PFSK-1 (cell line): Measurements from ENCODE around the gene TIGD7.

ENCODE experiments used
- FOXP2 ChIP-seq: optimal IDR thresholded peaks from 2 replicates; pipeline ENCODE3; 2011; ENCODE audit warnings: borderline replicate concordance, control low read depth, inconsistent platforms; ENCODE audit not compliant: insufficient read depth; ENCODE audit errors: extremely low read length, extremely low read depth
- POLR2AphosphoS5 ChIP-seq: IDR thresholded peaks from 2 replicates; pipeline ENCODE4 v1.6.1; 2012; ENCODE audit warnings: low read depth, mild to moderate bottlenecking, control low read depth, low read length, moderate library complexity
- REST ChIP-seq, 2 experiments: IDR thresholded peaks; 2 replicates each; pipeline versions ENCODE4 v1.6.1 to v1.8.0; 2011 to 2012; ENCODE audit warnings: low read depth in 2 of 2, low read length in 2 of 2, control low read depth in 1 of 2, inconsistent platforms in 1 of 2, mild to moderate bottlenecking in 1 of 2, moderate library complexity in 1 of 2; ENCODE audit not compliant: insufficient read depth in 1 of 2
- SIN3A ChIP-seq: IDR thresholded peaks from 2 replicates; pipeline ENCODE4 v1.6.1; 2012; ENCODE audit warnings: mild to moderate bottlenecking, low read length, moderate library complexity, borderline replicate concordance; ENCODE audit not compliant: insufficient read depth
- TAF1 ChIP-seq: IDR thresholded peaks from 2 replicates; pipeline ENCODE4 v1.6.1; 2012; ENCODE audit warnings: low read length, control low read depth, borderline replicate concordance; ENCODE audit not compliant: insufficient read depth

Gene TIGD7

DNA sequence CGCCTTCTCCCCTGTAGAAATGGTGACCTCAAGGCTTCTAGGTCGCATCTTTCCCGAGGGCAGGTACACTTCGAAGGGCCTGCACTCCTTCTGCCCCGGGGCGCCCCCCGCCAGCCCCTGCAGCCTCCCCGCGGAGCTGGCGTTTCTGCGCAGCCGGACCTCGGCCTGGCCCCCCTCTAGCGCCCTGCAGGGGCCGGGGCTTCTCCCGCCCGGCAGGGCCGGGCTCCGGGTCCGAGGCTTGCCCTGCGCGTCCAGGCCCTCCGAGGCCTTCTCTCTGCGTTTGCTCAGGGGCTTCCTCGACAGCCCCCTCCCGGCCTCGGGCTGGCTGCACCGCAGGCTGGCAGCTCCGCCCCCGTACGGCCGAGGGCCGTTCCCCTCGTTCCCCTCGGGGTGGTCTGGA is 50.9 kb downstream of the TIGD7 start:
- TF ChIP-seq SIN3A (no peak), TAF1 (no peak), POLR2AphosphoS5 (no peak), FOXP2 (no peak), REST (IDR thresholded peaks at IDR 0.05; ENCODE audit: insufficient read depth in 1 of 2, low read depth in 2 of 2, low read length in 2 of 2) (no peak)

DNA sequence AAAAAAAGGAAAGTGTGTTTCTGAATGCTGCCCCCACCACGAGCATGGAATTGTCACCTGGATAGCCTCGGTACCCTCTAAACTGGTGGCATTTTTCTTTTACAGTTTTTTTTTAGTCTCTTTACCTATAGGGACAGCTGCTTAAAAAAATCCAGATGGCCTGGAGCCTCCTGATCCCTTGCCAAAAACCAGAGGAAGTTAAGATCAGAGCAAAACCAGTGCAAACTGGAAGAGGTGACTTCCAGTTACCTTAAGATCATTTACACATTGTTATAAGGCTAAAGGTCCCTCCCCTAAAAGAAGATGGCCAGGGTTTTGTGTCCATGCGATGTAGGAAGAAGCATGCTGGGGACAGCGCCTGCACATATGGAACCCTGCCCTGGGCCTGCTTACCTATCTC is 52.3 kb downstream of the TIGD7 start:
- TF ChIP-seq FOXP2 (no peak), POLR2AphosphoS5 (no peak), SIN3A (no peak), REST (IDR thresholded peaks at IDR 0.05; ENCODE audit: insufficient read depth in 1 of 2, low read depth in 2 of 2, low read length in 2 of 2) (no peak), TAF1 (no peak)

- TF ChIP-seq REST (IDR thresholded peaks at IDR 0.05; ENCODE audit: insufficient read depth in 1 of 2, low read depth in 2 of 2, low read length in 2 of 2) (no peak), SIN3A (no peak), FOXP2 (no peak), TAF1 (no peak), POLR2AphosphoS5 (no peak)
Observed at GRCh38 chr16:3249451-3249850, 55.8 kb downstream of the TIGD7 start.

- TF ChIP-seq TAF1 (no peak), POLR2AphosphoS5 (no peak), REST (IDR thresholded peaks at IDR 0.05; ENCODE audit: insufficient read depth in 1 of 2, low read depth in 2 of 2, low read length in 2 of 2) (no peak)
Observed at GRCh38 chr16:3249020-3249419, 56.2 kb downstream of the TIGD7 start.
